Endothelial cell (in vitro differentiated cells): Measurements from ENCODE around the gene AIFM2. TPM values are rescaled to one million over a fixed set of nuclear protein-coding genes. Genes with fewer than 3 reads are reported as not detected.

Experiments
- DNase-seq: peaks from one replicate; pipeline ENCODE4 v3.0.0; 2021; ENCODE audit warnings: low spot score
- H3K27ac Mint-ChIP-seq: one replicate; pipeline ENCODE4 v1.8.0; 2021; ENCODE audit warnings: mixed read lengths, inconsistent platforms; ENCODE audit not compliant: unreplicated experiment
- H3K27me3 Mint-ChIP-seq: one replicate; pipeline ENCODE4 v1.8.0; 2021; ENCODE audit warnings: mild to moderate bottlenecking, moderate library complexity, mixed read lengths, inconsistent platforms; ENCODE audit not compliant: unreplicated experiment
- H3K36me3 Mint-ChIP-seq: one replicate; pipeline ENCODE4 v1.8.0; 2021; ENCODE audit warnings: mild to moderate bottlenecking, low read depth, mixed read lengths, inconsistent platforms; ENCODE audit not compliant: unreplicated experiment
- H3K4me1 Mint-ChIP-seq: one replicate; pipeline ENCODE4 v1.8.0; 2021; ENCODE audit warnings: mild to moderate bottlenecking, mixed read lengths, inconsistent platforms; ENCODE audit not compliant: unreplicated experiment
- H3K4me3 Mint-ChIP-seq: one replicate; pipeline ENCODE4 v1.8.0; 2021; ENCODE audit warnings: mild to moderate bottlenecking, mixed read lengths, inconsistent platforms; ENCODE audit not compliant: unreplicated experiment
- H3K9me3 Mint-ChIP-seq: one replicate; pipeline ENCODE4 v1.8.0; 2021; ENCODE audit warnings: mixed read lengths, inconsistent platforms; ENCODE audit not compliant: unreplicated experiment
- total RNA-seq: library from RNA; stranded (reverse); fragmentation: NEBNext Ultra II Directional; extraction: Animal tissue kit (Norgen Biotek cat#: 25700); gene quantifications from one replicate; pipeline ENCODE4 v1.2.1, GENCODE V29; 2021; ENCODE audit not compliant: unreplicated experiment
- TF ChIP-seq, protein P1 (sequence below): fragments of 200-600 bp; sonication (generic); IDR thresholded peaks from one replicate; pipeline ENCODE4 v1.5.0; 2021; ENCODE audit warnings: antibody characterized with exemption; ENCODE audit not compliant: unreplicated experiment

The AIFM2 gene
- total RNA-seq, 1 donor from 2014 or later = 1.7 TPM

DNA sequence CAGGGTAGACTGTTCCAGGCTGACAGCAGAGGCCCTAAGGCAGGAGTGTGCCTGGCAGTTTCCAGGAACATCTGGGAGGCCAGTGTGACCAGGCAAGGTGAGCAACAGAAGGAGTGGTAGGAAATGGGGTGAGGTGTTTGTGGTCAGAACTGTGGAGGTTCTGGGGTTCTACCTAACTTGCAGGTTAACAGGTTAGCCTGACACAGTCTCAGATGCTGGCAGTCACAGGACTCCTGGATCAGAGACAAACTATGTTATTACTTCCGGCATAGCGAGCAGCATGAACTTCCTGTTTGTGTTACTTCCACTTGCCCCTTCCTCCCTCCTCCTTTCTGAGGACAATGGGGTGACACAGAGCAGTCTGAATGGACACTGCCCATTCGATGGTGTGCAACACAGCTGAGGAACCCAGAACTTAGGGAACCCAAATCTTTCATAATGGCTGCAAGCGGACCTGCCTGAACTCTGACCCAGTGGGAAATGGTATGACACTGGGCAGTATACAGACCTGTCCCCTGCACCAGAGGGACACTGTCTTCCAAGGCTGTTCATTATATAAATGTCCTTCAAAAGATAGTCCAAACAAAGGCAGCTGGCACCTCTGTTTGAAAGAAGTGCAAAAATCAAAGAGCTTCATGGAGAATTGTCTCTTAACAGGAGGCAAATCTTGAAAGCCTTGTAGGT, 41.6 kb upstream of the AIFM2 start:
- TF ChIP-seq, protein P1, sequence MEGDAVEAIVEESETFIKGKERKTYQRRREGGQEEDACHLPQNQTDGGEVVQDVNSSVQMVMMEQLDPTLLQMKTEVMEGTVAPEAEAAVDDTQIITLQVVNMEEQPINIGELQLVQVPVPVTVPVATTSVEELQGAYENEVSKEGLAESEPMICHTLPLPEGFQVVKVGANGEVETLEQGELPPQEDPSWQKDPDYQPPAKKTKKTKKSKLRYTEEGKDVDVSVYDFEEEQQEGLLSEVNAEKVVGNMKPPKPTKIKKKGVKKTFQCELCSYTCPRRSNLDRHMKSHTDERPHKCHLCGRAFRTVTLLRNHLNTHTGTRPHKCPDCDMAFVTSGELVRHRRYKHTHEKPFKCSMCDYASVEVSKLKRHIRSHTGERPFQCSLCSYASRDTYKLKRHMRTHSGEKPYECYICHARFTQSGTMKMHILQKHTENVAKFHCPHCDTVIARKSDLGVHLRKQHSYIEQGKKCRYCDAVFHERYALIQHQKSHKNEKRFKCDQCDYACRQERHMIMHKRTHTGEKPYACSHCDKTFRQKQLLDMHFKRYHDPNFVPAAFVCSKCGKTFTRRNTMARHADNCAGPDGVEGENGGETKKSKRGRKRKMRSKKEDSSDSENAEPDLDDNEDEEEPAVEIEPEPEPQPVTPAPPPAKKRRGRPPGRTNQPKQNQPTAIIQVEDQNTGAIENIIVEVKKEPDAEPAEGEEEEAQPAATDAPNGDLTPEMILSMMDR = no peak
- H3K9me3 Mint-ChIP-seq = no peaks in the 10 kb centered on the region
- H3K27me3 Mint-ChIP-seq = peaks cover 8% of the 10 kb centered on the region
- no peak overlapping the region for H3K4me3 Mint-ChIP-seq
- H3K36me3 Mint-ChIP-seq = no peaks in the 10 kb centered on the region
- H3K4me1 Mint-ChIP-seq = peaks cover 21% of the 10 kb centered on the region
- no peak for DNase-seq
- H3K27ac Mint-ChIP-seq = peak overlapping the region; percentile 77

DNA sequence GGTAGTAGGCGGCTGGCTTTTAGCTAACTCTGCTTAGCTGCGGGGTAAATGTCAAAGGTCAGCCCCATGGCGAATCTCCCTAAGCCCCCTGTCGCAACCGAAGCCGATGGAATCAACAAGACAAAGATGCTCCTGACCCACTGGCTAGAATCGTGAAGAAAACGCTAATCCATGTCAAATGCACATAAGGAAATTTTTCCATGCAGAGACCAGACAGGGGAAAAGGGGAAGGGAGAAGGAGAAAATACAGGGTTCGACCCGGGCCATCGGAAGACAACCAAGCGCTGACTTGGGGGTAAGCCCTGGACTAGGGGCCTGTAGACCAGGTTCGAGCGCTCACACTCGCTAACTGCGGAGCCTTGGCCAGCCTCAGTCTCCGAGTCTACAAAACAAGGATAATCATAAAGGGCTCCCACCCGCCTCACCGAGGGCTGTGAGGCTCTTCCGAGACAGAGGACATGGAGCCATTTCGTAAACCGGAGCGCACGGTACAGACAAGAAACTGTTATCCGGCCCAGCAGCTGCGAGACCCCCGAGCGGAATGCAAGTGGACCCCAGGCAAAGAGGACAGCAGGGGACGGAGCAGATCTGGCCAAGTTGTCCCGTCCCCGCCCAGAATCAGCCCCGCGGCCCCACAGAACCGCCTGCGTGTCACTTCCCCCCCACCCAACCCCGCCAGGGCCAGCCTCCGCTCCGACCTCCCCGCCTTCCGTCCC, 37.2 kb upstream of the AIFM2 start:
- H3K27me3 Mint-ChIP-seq = peaks cover 12% of the 10 kb centered on the region
- DNase-seq = no peak

DNA sequence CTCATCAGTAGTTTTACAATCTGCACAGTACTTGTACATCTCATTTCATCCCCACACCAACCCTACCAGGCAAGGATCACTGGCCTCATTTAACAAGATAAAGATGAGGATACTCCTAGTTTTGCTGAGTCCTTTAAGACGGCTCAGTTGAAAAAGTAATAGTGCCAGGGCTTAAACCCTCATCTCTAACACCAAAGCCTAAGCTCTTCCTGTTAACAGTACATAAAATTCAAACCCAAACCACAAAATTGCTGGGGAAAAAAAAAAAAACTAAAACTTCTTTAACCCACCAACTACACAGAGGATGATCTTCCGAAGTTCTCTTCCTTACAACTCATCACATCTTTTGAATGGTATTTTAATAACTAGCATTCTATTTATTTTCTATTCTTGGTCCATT, 36.4 kb upstream of the AIFM2 start:
- no peaks in the 10 kb centered on the region for H3K9me3 Mint-ChIP-seq
- peaks cover 33% of the 10 kb centered on the region for H3K4me1 Mint-ChIP-seq
- TF ChIP-seq, protein P1 = no peak
- no peak for DNase-seq
- peak overlapping the region; percentile 90 for H3K27ac Mint-ChIP-seq
- peaks cover 10% of the 10 kb centered on the region for H3K27me3 Mint-ChIP-seq
- H3K4me3 Mint-ChIP-seq = peak overlapping the region; percentile 97
- H3K36me3 Mint-ChIP-seq = peaks cover 8% of the 10 kb centered on the region

More for the DNA sequence above, 37.2 kb upstream of the AIFM2 start:
- peak overlapping the region; percentile 90 for H3K27ac Mint-ChIP-seq
- peaks cover 39% of the 10 kb centered on the region for H3K4me1 Mint-ChIP-seq
- peaks cover 8% of the 10 kb centered on the region for H3K36me3 Mint-ChIP-seq
- no peaks in the 10 kb centered on the region for H3K9me3 Mint-ChIP-seq
- TF ChIP-seq, protein P1 = no peak
- H3K4me3 Mint-ChIP-seq = peak overlapping the region; percentile 97

DNA sequence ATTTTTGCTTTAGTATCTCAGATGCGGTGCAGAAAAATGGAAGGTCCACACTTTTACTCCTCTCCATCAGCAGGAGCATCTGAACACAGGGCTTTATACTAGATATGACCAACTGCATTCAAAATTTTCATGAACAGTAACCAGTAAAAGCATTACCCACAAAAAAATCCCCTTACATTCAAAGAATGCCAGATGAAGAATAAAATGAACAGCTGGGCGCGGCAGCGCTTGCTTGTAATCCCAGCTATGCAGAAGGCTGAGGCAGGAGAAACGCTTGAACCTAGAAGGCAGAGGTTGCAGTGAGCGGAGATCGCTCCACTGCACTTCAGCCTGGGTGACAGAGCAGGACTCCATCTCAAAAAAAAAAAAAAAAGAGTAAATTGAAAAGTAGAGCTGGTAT, 34.6 kb upstream of the AIFM2 start:
- peak overlapping the region; percentile 40 for H3K4me3 Mint-ChIP-seq

More for the DNA sequence above, 34.6 kb upstream of the AIFM2 start:
- H3K27me3 Mint-ChIP-seq = peaks cover 8% of the 10 kb centered on the region
- H3K9me3 Mint-ChIP-seq = no peaks in the 10 kb centered on the region
- H3K4me1 Mint-ChIP-seq = peaks cover 35% of the 10 kb centered on the region
- no peak for DNase-seq
- peaks cover 12% of the 10 kb centered on the region for H3K36me3 Mint-ChIP-seq
- no peak overlapping the region for H3K27ac Mint-ChIP-seq
- TF ChIP-seq, protein P1 = no peak
